GM12864 (cell line): ENCODE data around the gene ZMAT5.

Source experiments
- DNase-seq: peaks from one replicate; pipeline ENCODE4 v3.0.0-alpha.2; 2011; ENCODE audit warnings: low read depth
- H3K4me3 ChIP-seq: 2 replicates; pipeline ENCODE4 v1.5.1; 2011; ENCODE audit warnings: mild to moderate bottlenecking, low read depth, low read length, control low read depth
- TF ChIP-seq, protein P1 (sequence below): IDR thresholded peaks from 2 replicates; pipeline ENCODE4 v1.5.1; 2011; ENCODE audit warnings: low read depth, mild to moderate bottlenecking, moderate library complexity, low read length, control low read depth, inconsistent platforms; ENCODE audit errors: missing control alignments

Gene ZMAT5

GRCh38 chr22:29811377-29811776 is 44.6 kb upstream of the ZMAT5 start:
- H3K4me3 ChIP-seq = no peak overlapping the region
- no peak for DNase-seq
- TF ChIP-seq, protein P1, sequence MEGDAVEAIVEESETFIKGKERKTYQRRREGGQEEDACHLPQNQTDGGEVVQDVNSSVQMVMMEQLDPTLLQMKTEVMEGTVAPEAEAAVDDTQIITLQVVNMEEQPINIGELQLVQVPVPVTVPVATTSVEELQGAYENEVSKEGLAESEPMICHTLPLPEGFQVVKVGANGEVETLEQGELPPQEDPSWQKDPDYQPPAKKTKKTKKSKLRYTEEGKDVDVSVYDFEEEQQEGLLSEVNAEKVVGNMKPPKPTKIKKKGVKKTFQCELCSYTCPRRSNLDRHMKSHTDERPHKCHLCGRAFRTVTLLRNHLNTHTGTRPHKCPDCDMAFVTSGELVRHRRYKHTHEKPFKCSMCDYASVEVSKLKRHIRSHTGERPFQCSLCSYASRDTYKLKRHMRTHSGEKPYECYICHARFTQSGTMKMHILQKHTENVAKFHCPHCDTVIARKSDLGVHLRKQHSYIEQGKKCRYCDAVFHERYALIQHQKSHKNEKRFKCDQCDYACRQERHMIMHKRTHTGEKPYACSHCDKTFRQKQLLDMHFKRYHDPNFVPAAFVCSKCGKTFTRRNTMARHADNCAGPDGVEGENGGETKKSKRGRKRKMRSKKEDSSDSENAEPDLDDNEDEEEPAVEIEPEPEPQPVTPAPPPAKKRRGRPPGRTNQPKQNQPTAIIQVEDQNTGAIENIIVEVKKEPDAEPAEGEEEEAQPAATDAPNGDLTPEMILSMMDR = no peak

- no peak for DNase-seq
- TF ChIP-seq, protein P1 = no peak
- no peak overlapping the region for H3K4me3 ChIP-seq
Measured at GRCh38 chr22:29810216-29810615, 43.4 kb upstream of the ZMAT5 start.

DNA sequence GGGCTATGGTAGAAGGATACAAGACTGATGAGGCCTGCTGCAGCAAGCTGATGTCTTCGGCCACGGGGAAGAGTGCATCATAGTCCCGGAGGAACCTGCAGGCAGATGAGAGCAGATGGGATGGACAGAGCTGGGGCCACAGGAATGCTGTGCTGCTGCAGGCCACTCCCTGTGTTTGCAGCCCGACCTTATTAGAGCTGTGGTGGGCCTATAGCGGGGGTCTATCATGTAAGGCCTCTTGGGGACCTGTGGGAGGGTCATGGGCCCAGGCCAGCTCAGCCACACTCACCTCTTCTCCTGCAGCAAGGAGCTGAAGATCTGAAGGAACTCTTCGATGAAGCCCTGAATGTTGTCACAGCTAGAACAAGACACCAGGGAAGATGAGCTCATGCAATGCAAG is 39.4 kb upstream of the ZMAT5 start:
- TF ChIP-seq, protein P1 = no peak
- DNase-seq = no peak
- no peak overlapping the region for H3K4me3 ChIP-seq

DNA sequence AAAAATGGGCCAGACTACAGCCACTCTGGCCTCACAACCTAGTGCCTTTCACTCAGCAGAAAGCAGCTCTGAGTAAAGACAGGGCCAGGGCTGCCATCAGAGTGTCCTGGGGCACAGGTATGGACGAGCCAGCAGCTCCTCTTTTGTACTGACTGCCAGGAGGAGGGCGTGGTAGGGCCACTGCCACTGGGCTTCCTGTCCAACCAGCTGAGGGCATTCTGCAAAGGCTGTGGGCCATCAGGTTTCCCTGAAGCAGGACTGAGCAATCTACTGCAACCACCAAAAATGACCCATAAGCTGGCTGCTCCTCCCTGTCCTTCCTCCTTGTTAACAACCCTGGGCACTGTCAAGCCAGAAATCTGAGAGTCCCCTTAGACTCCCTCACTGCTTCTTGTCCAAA is 38.2 kb upstream of the ZMAT5 start:
- TF ChIP-seq, protein P1 = no peak

DNA sequence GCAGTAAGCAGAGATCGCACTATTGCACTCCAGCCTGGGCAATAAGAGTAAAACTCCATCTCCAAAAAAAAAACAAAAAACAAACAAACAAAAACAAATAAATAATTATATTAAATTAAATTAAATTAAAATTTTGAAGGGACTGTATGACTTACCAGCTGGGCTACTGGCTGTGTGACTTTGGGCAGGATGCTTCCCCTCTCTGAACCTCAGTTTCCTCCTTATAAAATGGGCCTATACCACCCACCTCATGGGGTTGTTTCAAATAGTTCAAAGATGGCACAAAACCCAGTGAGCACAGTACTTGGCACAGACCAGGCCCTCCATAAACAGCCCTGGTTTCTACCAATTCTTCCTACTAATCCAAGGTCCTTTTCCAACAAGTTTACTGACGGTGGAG is 36.4 kb upstream of the ZMAT5 start:
- DNase-seq = no peak
- TF ChIP-seq, protein P1 = no peak
- no peak overlapping the region for H3K4me3 ChIP-seq

More for the DNA sequence above, 38.2 kb upstream of the ZMAT5 start:
- no peak for DNase-seq
- H3K4me3 ChIP-seq = no peak overlapping the region

DNA sequence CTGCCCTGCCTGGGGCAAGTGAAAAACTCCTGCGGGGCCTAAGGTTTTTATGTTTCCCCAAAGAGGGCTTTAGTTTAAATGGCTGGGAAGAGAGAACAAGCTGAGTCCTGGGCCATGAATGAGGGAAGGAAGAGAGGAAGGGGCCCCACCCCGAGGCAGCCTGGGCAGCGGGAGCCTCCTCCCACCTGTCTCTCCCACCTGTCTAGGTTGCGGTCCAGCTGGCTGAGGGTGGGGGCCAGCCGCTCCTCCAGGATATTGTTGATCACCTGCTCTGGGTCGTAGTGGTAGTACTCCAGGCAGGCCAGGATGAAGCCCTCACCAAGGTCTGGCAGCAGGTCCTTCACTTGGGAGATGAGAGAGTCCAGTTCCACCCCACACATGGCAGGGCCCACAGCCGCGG is 35.0 kb upstream of the ZMAT5 start:
- no peak for DNase-seq
- H3K4me3 ChIP-seq = no peak overlapping the region
- TF ChIP-seq, protein P1 = no peak

DNA sequence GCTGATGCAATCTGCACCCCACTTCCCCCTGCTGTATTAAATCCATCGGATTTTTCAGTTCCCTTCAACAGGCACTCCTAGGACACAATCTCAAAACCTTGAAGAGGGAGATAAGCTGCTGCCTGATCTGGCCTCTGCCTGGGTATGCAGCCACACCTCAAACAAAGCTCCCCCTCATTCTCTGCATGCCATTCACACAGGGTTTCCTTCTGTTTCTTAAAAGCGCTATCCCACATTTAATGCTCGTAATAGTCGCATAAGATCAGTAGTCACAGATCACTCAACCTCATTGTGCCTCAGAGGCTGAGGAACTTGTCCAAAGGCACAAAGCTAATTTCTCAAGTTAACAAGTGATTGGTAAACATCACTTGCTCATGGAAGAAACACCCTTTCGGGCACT is 34.3 kb upstream of the ZMAT5 start:
- no peak overlapping the region for H3K4me3 ChIP-seq
- no peak for DNase-seq
- TF ChIP-seq, protein P1 = no peak
